K562 (cell line): ENCODE data around the gene DOK1. TPM values are rescaled to one million over a fixed set of nuclear protein-coding genes. Genes with fewer than 3 reads are reported as not detected.
A peak's percentile ranks its signal among the peaks of the same experiment; 100 is the strongest.

Source experiments
- BRD9 ChIP-seq: fragments of 450-650 bp; IDR thresholded peaks from 2 replicates; pipeline ENCODE4 v1.6.1; 2018; ENCODE audit warnings: low read depth; ENCODE audit not compliant: partially characterized antibody
- CBFA2T3 ChIP-seq: fragments of 450-650 bp; IDR thresholded peaks from 2 replicates; pipeline ENCODE4 v1.6.1; 2017
- E2F6 ChIP-seq, 2 experiments: IDR thresholded peaks; 2 replicates each; pipeline ENCODE4 v1.6.1; 2011; ENCODE audit warnings: borderline replicate concordance in 1 of 2, control low read depth in 1 of 2, low read depth in 1 of 2, low read length in 1 of 2, mild to moderate bottlenecking in 1 of 2, mixed read lengths in 1 of 2, moderate library complexity in 1 of 2; ENCODE audit not compliant: insufficient read depth in 1 of 2, insufficient read length in 1 of 2, poor library complexity in 1 of 2, severe bottlenecking in 1 of 2; ENCODE audit errors: extremely low read depth in 1 of 2
- HNRNPLL ChIP-seq: fragments of 200-400 bp; formaldehyde crosslinking; IDR thresholded peaks from 2 replicates; pipeline ENCODE4 v1.6.1; 2017; ENCODE audit warnings: low read length, low read depth, mild to moderate bottlenecking; ENCODE audit not compliant: poor library complexity, severe bottlenecking
- JUND ChIP-seq, 2 experiments: IDR thresholded peaks; 2 replicates in 1 of 2; 3 replicates in 1 of 2; pipeline ENCODE4 v1.6.1; 2011; ENCODE audit warnings: borderline replicate concordance in 2 of 2, low read depth in 2 of 2, low read length in 2 of 2, improper control_type of control experiment in 1 of 2, missing biosample characterization in 1 of 2, missing genetic modification characterization in 1 of 2, missing genetic modification reagents in 1 of 2
- LEF1 ChIP-seq: fragments of 450-650 bp; IDR thresholded peaks from 2 replicates; pipeline ENCODE4 v1.6.1; 2016; ENCODE audit warnings: mild to moderate bottlenecking
- MEF2D ChIP-seq: conservative IDR thresholded peaks from 2 replicates; pipeline ENCODE4 v1.6.1; 2016; ENCODE audit warnings: low read depth, missing genetic modification characterization, missing compliant biosample characterization
- MITF ChIP-seq: IDR thresholded peaks from 2 replicates; pipeline ENCODE4 v1.6.1; 2014; ENCODE audit warnings: antibody characterized with exemption
- NKRF ChIP-seq: fragments of 450-650 bp; IDR thresholded peaks from 2 replicates; pipeline ENCODE4 v1.6.1; 2016; ENCODE audit warnings: borderline replicate concordance
- NR2F6 ChIP-seq: fragments of 450-650 bp; formaldehyde crosslinking; IDR thresholded peaks from 2 replicates; pipeline ENCODE4 v1.4.0; 2020; ENCODE audit warnings: mild to moderate bottlenecking
- POLR2A ChIP-seq: fragments of 450-650 bp; conservative IDR thresholded peaks from 2 replicates; pipeline ENCODE4 v1.6.1; 2016
- SNAPC5 ChIP-seq: fragments of 250-450 bp; sonication (Bioruptor Pico); IDR thresholded peaks from 2 replicates; pipeline ENCODE4 v1.8.0; 2021; ENCODE audit warnings: moderate library complexity, mild to moderate bottlenecking, inconsistent platforms
- SRSF3 ChIP-seq: fragments of 200-400 bp; formaldehyde crosslinking; IDR thresholded peaks from 2 replicates; pipeline ENCODE4 v1.6.1; 2016; ENCODE audit warnings: mild to moderate bottlenecking, low read length, moderate library complexity; ENCODE audit not compliant: insufficient read depth
- TBL1XR1 ChIP-seq, 2 experiments: IDR thresholded peaks; 2 replicates each; pipeline ENCODE4 v1.6.1; 2012; ENCODE audit warnings: improper control_type of control experiment in 2 of 2, low read length in 2 of 2, mild to moderate bottlenecking in 1 of 2
- ZBTB34 ChIP-seq: fragments of 250-450 bp; sonication (Bioruptor Pico); IDR thresholded peaks from 2 replicates; pipeline ENCODE4 v1.8.0; 2021; ENCODE audit warnings: mild to moderate bottlenecking, moderate library complexity
- ZFX ChIP-seq: sonication (generic); formaldehyde crosslinking; IDR thresholded peaks from 2 replicates; pipeline ENCODE4 v1.8.0; 2022; ENCODE audit warnings: mild to moderate bottlenecking, missing genetic modification reagents, moderate library complexity
- ZNF511 ChIP-seq: sonication (generic); formaldehyde crosslinking; IDR thresholded peaks from 2 replicates; pipeline ENCODE4 v1.8.0; 2022; ENCODE audit warnings: mild to moderate bottlenecking, missing genetic modification reagents
- ZNF584 ChIP-seq: fragments of 200-800 bp; sonication (Bioruptor generic); IDR thresholded peaks from 2 replicates; pipeline ENCODE4 v1.6.1; 2016; ENCODE audit warnings: low read depth, mild to moderate bottlenecking, missing genetic modification characterization, missing compliant biosample characterization
- ZNF707 ChIP-seq: fragments of 250-450 bp; sonication (Bioruptor Pico); conservative IDR thresholded peaks from 2 replicates; pipeline ENCODE4 v1.8.0; 2022; ENCODE audit warnings: inconsistent platforms, mild to moderate bottlenecking, moderate library complexity
- polyA plus RNA-seq, 8 experiments: library from polyadenylated mRNA; depleted of rRNA in 4 of 8; stranded (reverse) in 5 of 8; unstranded in 3 of 8; fragments of >200 nt; fragmentation: Nextera tagmentation in 2 of 8; fragmentation: Illumina TruSeq in 1 of 8; extraction: Ambion mirVana in 2 of 8; extraction: Trizol in 1 of 8; gene quantifications; 2 replicates each; pipeline versions ENCODE4 v1.2.1 to v1.2.3, GENCODE V29; 2011 to 2014; ENCODE audit warnings: inconsistent platforms in 1 of 8, missing spikeins in 1 of 8
- total RNA-seq, 7 experiments: library from RNA; depleted of rRNA in 6 of 7; stranded (reverse); fragments of >200 nt in 6 of 7; fragmentation: Illumina TruSeq in 2 of 7; extraction: Trizol in 2 of 7; gene quantifications; 2 replicates each; pipeline versions ENCODE4 v1.2.1 to v1.2.3, GENCODE V29; 2011 to 2021; ENCODE audit warnings: low replicate concordance in 1 of 7

Gene DOK1
- total and polyA plus RNA-seq, 9 of the 15 experiments (the other 6 are each of a cell fraction or from before 2014, with no cell fraction given): 0.59 to 36.4 (median 16.1) TPM

GRCh38 chr2:74530239-74531187, 24.0 kb upstream of the DOK1 start (continued):
- TF ChIP-seq MITF: no peak; the same call in 1 of the 2 replicates
- TF ChIP-seq ZNF707 (CRISPR knock-in tag): no peak
- 0 out of 2 replicates have a peak, but pooled peaks have one; percentile 21 for TF ChIP-seq MEF2D (tag)
- peak; percentile 93 for TF ChIP-seq CBFA2T3
- TF ChIP-seq JUND (IDR thresholded peaks at IDR 0.05; ENCODE audit: borderline replicate concordance, low read depth, low read length): peak; percentile 5
- TF ChIP-seq JUND (tag; IDR thresholded peaks at IDR 0.05; ENCODE audit: borderline replicate concordance, low read depth, low read length): peak; percentile 51; the same call in 1 of the 3 replicates
- 0 out of 2 replicates have a peak, but pooled peaks have one; percentile 49 for TF ChIP-seq SRSF3
- peak; percentile 55; the same call in 1 of the 2 replicates for TF ChIP-seq ZNF511 (CRISPR knock-in tag)
- TF ChIP-seq TBL1XR1 (IDR thresholded peaks at IDR 0.05; ENCODE audit: low read length in 2 of 2): peak in 1 of 2 experiments; percentile 22; a peak in 2 of 4 replicates
- peak; percentile 32 for TF ChIP-seq ZFX (CRISPR knock-in tag)
- TF ChIP-seq SNAPC5 (CRISPR knock-in tag): no peak
- TF ChIP-seq E2F6 (IDR thresholded peaks at IDR 0.05; ENCODE audit: borderline replicate concordance in 1 of 2, extremely low read depth in 1 of 2, insufficient read depth in 1 of 2, insufficient read length in 1 of 2, low read depth in 1 of 2, low read length in 1 of 2, poor library complexity in 1 of 2, severe bottlenecking in 1 of 2): peak; percentile 98
- peak; percentile 84 for TF ChIP-seq NKRF
- TF ChIP-seq HNRNPLL: no peak
- TF ChIP-seq ZBTB34: no peak
- peak; percentile 79 for TF ChIP-seq POLR2A
- no peak for TF ChIP-seq NR2F6
- 0 out of 2 replicates have a peak, but pooled peaks have one; percentile 15 for TF ChIP-seq ZNF584 (CRISPR knock-in tag)
- peak; percentile 71; the same call in 1 of the 2 replicates for TF ChIP-seq LEF1
- peak; percentile 13 for TF ChIP-seq BRD9
